CD4-positive, alpha-beta T cell treated with Interleukin-17A for 1 hour (primary cell): ENCODE data around the gene RPS23.
"Not testable (repeated sequence)": the region's sequence is repeated elsewhere in the genome, so short reads cannot be mapped to it uniquely, and the experiment has no call there.

Experiments used
- DNase-seq: peaks from one replicate; pipeline ENCODE4 v3.0.0-alpha.2; 2020

The RPS23 gene

DNA sequence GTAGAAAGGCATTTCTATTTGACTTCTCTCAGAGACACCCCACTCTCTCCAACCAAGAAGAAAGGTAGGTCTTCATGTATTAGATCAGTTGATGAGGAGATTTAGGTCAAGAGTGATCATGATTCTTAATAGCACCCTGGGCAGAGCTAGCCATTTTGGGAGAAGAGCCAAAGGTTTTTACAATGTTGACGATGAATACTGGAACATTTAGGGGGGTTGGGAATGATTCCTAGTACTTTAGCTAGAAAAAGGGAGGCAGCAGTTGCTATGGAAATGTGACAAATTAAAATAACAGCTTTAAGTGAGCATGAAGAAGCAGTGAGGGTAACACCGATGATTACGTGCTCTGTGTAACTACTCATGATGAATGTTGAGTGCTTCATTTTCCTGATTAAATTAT lies 9.5 kb upstream of the RPS23 start:
- no peak for DNase-seq

DNA sequence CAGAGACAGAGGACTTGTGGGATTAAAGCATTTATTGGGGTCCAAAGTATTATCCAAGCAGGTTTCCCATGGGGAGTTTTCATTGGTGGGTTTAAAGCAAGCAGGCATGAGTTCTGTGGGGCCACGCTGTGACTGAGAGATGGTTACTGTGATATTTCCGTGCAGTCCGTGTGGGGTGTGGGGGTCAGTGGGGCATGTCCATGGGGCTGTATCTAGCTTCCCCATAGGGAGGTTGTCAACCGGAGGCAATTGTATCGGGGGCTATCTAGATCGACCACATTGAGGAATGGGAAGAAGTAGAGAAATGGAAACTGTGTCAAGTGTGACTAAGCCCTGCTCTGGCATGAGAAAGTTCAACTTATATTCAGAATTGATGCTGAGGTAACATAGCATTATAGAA lies 7.1 kb upstream of the RPS23 start:
- no peak for DNase-seq

GRCh38 chr5:82283893-82284292 lies 5.7 kb upstream of the RPS23 start:
- no peak for DNase-seq

DNA sequence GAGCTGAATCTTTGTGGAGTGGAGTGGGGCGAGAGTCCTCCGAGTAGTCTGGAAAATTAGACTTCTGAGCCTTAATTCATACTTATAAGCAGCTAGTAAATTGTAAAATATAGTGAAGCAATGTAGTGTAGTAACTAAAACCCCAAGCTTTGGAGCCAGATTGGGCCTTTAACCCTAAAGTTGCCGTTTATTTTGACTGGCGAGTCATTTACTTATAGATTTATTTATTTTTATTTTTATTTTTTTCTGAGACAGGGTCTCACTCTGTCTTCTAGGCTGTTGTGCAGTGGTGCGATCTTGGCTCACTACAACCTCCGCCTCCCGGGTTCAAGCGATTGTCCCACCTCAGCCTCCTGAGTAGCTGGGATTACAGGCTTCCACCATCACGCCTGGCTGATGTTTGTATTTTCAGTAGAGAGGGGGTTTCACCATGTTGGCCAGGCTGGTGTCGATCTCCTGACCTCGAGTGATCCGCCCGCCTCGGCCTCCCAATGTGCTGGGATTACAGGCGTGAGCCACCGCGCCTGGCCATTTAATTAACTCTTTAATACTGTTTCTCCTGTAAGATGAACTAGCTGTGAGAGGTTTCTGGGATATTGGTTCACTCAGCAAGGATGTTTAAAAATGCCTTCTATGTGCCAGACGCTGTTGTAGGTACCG lies 687 bp upstream of the RPS23 start:
- DNase-seq = no peak

- DNase-seq = no peak
These were observed 554 bp downstream of the RPS23 start for GRCh38 chr5:82277613-82277986.

DNA sequence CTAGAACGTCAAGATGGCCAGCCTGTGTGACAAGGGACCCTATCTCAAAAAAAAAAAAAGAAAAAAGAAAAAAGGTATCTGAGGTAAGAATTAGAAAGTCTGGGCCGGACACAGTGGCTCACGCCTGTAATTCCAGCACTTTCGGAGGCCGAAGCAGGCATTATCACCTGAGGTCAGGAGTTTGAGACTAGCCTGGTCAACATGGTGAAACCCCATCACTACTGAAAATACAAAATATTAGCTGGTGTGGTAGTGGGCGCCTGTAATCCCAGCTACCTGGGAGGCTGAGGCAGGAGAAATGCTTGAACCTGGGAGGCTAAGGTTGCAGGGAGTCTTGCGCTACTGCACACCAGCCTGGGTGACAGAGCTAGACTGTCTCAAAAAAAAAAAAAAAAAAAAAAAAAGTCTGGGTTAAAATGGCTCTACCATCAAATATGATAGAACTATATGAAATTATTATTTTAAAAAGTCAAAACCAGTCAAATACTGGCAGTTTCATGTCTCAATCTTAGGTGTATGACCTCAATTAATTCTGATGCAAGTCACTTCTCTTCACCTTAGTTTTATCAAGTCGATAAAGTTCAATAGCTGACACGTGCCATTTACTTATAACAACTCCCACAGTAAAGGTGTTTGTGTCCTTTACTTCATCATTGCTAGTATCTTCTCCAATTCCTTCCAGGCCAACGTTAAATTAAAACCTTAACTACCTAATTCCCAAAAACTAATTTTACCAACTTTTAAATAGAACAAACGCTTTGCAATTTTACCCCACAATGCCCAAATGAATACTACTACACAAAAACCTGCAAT lies 1.1 kb downstream of the RPS23 start:
- no peak for DNase-seq

GRCh38 chr5:82275216-82275664 lies 2.9 kb downstream of the RPS23 start:
- no peak for DNase-seq

DNA sequence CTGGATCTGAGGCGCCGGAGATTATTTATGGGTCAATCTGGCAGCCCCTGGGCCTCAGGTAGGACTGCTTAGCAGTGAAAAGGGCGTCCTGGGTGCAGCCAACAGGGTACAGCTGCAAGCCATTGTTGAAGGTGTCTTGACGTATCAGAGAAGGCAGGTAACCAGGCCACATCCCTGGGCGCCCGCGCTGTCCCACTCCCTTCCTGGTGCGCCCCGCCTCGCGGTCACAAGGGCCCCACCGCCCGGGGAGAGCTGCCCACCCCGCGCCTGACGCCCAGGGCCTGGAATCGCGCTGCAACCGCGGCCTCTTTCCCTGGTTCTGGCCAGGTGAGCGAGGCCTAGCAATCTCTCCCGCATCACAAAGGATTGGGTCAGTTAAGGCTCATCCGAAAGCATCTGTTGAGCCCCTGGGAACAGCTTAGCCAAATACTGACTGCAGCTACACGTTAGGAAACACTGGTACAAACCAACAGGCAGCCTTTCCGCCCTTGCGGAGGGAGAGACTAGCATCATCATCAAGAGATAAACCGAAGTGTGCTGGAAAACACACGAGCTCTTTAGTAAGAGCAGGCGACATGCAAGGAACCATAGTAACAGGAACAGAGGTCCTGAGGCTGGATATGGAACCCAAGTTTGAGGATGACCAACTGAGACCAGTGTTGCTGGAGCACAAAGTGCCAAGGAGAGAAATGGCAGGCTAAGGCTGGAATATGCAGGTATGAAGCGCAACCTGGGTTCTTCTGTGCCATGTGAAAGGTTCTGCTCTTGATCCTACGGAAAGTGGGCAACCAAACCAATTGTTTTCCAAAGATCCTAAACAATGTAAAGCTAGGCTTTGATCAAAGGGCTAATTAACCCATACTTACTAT lies 3.6 kb downstream of the RPS23 start:
- DNase-seq = no peak

GRCh38 chr5:82273426-82273825 lies 4.7 kb downstream of the RPS23 start:
- not testable (repeated sequence) for DNase-seq

- DNase-seq = not testable (repeated sequence)
These were observed 5.4 kb downstream of the RPS23 start for GRCh38 chr5:82272571-82273356.

DNA sequence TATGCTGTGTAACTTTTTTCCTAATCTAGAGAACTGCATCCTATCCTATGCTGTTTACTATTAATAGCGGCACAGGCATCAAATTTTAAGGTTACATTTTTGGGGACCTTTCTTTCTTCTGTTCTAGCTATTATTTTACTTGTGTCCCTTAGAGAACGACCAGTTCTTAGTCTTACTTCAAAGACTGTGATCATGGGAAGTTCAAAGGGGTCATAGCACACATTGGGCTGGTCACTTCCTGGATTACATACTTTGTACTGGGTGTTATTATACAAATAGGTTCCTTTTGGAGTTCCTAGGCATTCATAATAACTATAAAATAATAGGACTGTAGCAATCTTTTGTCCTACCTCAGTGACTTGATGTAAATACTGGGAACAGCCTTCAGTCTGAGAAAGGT lies 8.8 kb downstream of the RPS23 start:
- DNase-seq = not testable (repeated sequence)

DNA sequence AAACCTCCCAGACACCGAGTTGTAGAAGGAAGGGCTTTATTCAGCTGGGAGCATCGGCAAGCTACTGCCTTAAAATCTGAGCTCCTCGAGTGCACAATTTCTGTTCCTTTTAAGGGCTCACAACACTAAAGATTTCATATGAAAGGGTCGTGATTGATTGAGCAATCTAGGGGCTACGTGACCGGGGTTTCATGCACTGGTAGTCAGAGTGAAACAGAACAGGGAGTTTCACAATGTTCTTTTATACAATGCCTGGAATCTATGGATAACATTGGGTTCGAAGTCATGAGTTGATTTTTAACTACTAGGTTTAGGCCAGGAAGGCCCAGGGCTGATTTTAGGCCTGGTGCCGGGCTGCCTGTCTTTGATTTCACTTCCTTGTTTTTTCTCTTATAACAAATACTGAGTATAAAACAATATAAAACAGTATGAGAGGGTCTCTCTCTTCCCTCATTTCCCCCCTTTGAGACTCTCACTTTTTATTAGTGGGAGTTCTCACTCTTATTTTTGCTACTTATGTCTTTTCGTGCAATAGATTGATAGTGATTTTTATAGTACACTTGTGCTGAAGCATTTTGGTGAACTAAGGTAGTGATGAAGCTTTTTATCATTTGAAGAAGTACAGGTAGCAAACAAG lies 10.7 kb downstream of the RPS23 start:
- DNase-seq = not testable (repeated sequence)

DNA sequence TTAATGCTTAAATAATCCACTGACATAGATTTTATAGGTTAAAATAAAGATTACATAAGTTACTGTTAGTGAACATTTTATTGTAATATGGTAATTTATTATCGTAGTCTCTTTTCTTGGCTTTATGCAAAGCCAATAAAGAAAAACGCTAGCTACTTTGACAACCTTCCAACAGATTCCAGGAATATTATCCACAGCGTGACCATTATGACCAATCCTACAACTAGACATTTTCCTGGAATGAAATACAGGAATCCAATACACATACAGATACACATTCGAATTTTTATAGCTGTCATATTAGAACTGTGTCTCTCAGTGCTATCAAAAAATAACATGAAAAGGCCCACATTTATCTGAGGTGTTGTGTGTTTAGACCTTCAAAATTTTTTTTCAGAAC lies 13.1 kb downstream of the RPS23 start:
- no peak for DNase-seq

DNA sequence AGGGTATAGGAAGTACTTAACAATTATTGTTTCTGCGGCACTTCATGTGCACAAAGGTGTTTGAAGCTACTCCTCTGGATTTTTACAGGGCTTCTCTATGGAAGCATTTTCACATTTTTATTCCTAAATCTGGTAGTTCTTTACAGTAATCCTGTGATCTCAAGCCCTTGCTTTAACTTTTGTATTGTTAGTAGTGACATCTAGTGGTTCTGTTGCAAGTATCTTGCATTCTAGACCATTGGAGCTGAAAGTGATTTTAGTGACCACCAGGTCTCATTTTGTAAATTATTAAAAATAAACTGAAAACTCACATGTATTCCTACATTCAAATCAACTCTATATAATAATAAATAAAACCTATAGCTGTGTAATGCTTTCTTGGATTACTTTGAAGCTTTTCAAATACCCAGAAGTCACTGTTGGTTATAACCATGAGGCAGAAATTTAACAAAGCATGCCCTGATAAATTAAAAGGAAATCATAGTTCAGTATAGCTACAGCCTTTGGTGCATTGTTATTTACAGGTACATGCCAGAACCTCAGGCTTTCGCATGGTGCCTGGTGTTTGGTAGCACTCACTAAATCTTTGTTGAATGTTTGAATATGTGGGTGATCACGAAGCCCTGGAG lies 18.9 kb downstream of the RPS23 start:
- no peak for DNase-seq

DNA sequence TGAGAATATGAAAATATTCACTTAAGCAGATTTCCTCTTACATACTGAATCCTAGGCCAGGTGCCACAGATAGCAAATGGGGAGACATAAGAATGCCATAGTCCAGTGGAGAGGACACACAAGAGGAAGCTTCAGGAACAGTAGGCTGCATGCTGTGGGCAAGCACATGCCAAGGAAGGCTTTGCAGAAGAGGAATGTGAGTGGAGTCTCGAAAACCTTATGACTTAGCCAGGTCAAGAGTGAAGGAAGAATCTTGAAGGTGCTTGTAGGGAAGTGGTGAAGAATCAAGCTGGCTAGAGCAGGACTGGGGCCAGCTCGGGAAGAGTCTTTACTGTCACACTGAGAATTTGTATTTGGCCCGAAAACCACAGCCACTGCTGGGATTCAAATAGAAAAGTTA lies 20.4 kb downstream of the RPS23 start:
- DNase-seq = no peak

GRCh38 chr5:82257247-82257646 lies 20.9 kb downstream of the RPS23 start:
- DNase-seq = no peak

DNA sequence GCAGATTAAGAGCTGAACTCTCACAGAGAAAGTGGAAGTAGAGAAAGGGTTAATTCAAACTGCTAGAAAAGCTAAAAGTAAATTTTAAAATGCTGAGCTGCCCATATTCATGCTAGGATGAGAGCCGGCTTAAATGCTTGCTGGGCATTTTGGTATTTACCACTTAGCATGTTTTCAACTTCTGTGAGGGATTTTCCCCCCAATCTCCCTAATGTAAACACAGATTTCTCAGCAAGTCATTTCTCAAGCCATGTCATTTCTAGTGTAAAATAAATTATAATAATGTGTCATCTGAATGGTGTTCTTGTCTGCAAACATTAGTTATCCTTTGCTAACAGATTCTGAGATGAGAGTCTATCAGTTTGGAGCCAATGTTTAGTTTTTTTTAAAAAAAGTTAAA lies 22.3 kb downstream of the RPS23 start:
- no peak for DNase-seq

DNA sequence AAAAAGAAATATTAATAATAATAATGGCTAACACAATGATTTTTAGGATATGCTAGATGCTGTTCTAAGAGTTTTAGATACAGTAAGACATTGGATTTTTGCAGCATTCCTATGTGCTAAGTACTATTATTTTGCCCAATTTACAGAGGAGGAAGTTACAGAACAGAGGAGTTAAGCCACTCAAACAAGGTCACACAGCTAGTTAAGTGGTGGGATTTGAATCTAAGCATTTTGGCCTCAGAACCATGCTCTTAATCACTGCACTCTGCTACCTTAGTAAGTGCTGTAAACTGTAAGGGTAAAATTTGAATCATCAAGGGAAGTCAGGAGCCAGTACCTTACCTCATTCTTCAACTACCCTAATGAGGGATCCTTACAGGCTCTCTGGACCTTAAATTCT lies 25.4 kb downstream of the RPS23 start:
- no peak for DNase-seq

DNA sequence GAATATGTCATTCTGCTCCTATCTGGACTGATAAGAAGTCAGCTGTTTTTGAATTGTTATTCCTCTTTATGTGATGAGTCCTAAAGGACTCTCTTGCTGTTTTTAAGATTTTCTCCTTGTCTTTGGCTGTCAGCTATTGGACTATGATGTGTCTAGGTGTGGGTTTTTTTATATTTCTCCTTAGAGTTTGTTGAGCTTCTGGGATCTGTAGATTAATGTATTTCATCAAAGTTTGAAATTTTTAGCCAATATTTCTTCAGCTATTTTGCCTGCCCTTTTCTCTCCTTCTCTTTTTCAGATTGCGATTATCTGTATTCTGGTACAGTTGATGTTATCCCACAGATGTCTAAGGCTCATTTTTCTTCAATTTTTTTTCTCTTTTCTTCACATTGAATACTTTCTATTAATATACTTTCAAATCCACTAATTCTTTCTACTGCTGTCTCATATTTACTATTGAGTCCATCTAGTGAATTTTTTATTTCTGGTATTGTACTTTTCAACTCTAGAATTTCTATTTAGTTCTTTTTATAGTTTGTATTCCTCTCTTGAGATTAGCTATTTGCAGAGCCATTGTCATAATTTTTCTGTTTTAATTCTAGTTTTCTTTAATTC lies 31.1 kb downstream of the RPS23 start:
- DNase-seq = no peak

GRCh38 chr5:82244854-82245635 lies 33.1 kb downstream of the RPS23 start:
- DNase-seq = no peak
